IMR-90 (cell line): ENCODE data around the gene CORO7.

Experiments
- POLR2A ChIP-seq: IDR thresholded peaks from 2 replicates; pipeline ENCODE4 v1.6.1; 2012; ENCODE audit warnings: mild to moderate bottlenecking, low read depth, low read length
- TF ChIP-seq, protein P1 (sequence below): conservative IDR thresholded peaks from 2 replicates; pipeline ENCODE4 v1.5.1; 2012; ENCODE audit warnings: mild to moderate bottlenecking, low read depth, low read length, improper control_type of control experiment

DNA sequence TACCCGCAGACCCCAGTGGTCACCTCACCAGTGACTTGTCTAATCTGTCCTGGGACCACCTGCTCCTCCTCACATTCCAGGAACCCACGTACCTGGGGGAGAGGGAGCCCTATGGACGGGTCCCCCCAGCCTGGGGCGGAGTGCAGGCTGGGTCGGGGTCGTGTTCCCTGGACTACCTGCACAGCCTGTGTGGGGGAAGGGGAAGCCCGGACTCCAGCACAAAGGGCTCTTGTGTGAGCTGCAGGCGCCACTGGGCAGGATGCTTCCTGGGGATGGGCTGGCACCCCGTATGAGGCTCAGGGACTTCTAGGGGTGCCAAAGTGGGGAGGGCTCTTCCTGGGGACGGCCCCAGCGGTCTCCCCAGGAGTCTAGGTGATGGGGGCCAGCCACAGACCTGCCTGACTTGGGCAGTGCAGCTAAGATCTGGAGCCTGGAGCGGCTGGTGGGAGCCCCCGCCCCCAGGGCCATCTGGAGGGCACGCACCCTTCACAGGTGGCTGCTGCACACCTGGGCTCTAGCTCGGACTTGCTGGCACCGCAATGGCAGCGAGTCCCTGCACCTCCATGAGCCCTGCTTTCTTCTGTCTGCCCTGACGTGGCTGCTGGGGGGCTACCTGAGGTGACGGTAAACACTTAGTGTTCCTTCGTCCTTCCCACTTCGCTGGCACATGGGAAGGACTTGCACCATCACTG lies 37.3 kb downstream of the CORO7 start:
- TF ChIP-seq, protein P1, sequence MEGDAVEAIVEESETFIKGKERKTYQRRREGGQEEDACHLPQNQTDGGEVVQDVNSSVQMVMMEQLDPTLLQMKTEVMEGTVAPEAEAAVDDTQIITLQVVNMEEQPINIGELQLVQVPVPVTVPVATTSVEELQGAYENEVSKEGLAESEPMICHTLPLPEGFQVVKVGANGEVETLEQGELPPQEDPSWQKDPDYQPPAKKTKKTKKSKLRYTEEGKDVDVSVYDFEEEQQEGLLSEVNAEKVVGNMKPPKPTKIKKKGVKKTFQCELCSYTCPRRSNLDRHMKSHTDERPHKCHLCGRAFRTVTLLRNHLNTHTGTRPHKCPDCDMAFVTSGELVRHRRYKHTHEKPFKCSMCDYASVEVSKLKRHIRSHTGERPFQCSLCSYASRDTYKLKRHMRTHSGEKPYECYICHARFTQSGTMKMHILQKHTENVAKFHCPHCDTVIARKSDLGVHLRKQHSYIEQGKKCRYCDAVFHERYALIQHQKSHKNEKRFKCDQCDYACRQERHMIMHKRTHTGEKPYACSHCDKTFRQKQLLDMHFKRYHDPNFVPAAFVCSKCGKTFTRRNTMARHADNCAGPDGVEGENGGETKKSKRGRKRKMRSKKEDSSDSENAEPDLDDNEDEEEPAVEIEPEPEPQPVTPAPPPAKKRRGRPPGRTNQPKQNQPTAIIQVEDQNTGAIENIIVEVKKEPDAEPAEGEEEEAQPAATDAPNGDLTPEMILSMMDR: no peak
- TF ChIP-seq POLR2A: no peak
